Caco-2 (cell line): ENCODE measurements around the gene PCGF3. TPM values are rescaled to one million over a fixed set of nuclear protein-coding genes. Genes with fewer than 3 reads are reported as not detected.

Experiments
- BruUV-seq: library from RNA; stranded (reverse); fragments of 400-500 nt; replicated peaks from 2 replicates; lab custom pipeline; 2021; lab: Mats Ljungman, UMichigan
- CTCF ChIA-PET: fragments of 300-600 bp; sonication (Branson Sonifier 250); formaldehyde crosslinking; loops from one replicate; lab custom pipeline; 2022; ENCODE audit warnings: antibody characterized with exemption; lab: Charles Lee
- POLR2A ChIA-PET: fragments of 300-600 bp; sonication (Branson Sonifier 250); formaldehyde crosslinking; loops from one replicate; lab custom pipeline; 2022; ENCODE audit warnings: antibody characterized with exemption; lab: Charles Lee
- DNase-seq, 2 experiments: peaks; one replicate each; pipeline versions ENCODE4 v3.0.0 to v3.0.0-alpha.2; 2020 to 2022
- H3K27me3 ChIP-seq: replicated peaks from 2 replicates; pipeline ENCODE4 v1.6.0; 2011; ENCODE audit warnings: low read length; ENCODE audit not compliant: control insufficient read depth, insufficient read depth
- H3K36me3 ChIP-seq: 2 replicates; pipeline ENCODE4 v1.5.1; 2011; ENCODE audit warnings: low read length; ENCODE audit not compliant: control insufficient read depth, insufficient read depth
- H3K4me1 ChIP-seq: fragments of 250-450 bp; sonication (Bioruptor Pico); 2 replicates; pipeline ENCODE4 v1.5.1; 2020; ENCODE audit warnings: mild to moderate bottlenecking
- H3K4me3 ChIP-seq: 2 replicates; pipeline ENCODE4 v1.5.1; 2011; ENCODE audit warnings: low read depth, mild to moderate bottlenecking, control low read depth, low read length
- H3K9me3 ChIP-seq: fragments of 250-450 bp; sonication (Bioruptor Pico); 2 replicates; pipeline ENCODE4 v1.5.1; 2020; ENCODE audit warnings: mild to moderate bottlenecking, moderate library complexity
- H3K27ac Mint-ChIP-seq: one replicate; pipeline ENCODE4 v1.8.0; 2022; ENCODE audit warnings: mixed read lengths; ENCODE audit not compliant: unreplicated experiment
- H3K27me3 Mint-ChIP-seq: one replicate; pipeline ENCODE4 v1.8.0; 2022; ENCODE audit warnings: mixed read lengths; ENCODE audit not compliant: insufficient read depth, unreplicated experiment
- H3K36me3 Mint-ChIP-seq: one replicate; pipeline ENCODE4 v1.8.0; 2022; ENCODE audit warnings: mild to moderate bottlenecking, mixed read lengths; ENCODE audit not compliant: insufficient read depth, unreplicated experiment
- H3K4me1 Mint-ChIP-seq: one replicate; pipeline ENCODE4 v1.8.0; 2022; ENCODE audit warnings: low read depth, mixed read lengths; ENCODE audit not compliant: unreplicated experiment
- H3K4me3 Mint-ChIP-seq: one replicate; pipeline ENCODE4 v1.8.0; 2022; ENCODE audit warnings: mild to moderate bottlenecking, moderate library complexity, mixed read lengths; ENCODE audit not compliant: unreplicated experiment
- H3K9me3 Mint-ChIP-seq: one replicate; pipeline ENCODE4 v1.8.0; 2022; ENCODE audit warnings: mixed read lengths; ENCODE audit not compliant: unreplicated experiment
- intact Hi-C: fragments of 100-400 bp; cut with micrococcal nuclease; formaldehyde crosslinking; loops from one replicate; pipeline ENCODE4 v1.10.0; 2022; ENCODE audit not compliant: unreplicated experiment
- total RNA-seq: library from RNA; stranded (reverse); gene quantifications from 2 replicates; pipeline ENCODE4 v1.2.3, GENCODE V29; 2022
- TF ChIP-seq, protein P1 (sequence below), 2 experiments: fragments of 200-600 bp in 1 of 2; IDR thresholded peaks; 1 replicate in 1 of 2; 2 replicates in 1 of 2; pipeline versions ENCODE4 v1.5.1 to v1.8.0; 2011 to 2022; ENCODE audit warnings: antibody characterized with exemption in 1 of 2, control low read depth in 1 of 2, inconsistent platforms in 1 of 2, low read depth in 1 of 2, low read length in 1 of 2, mild to moderate bottlenecking in 1 of 2, moderate library complexity in 1 of 2; ENCODE audit not compliant: insufficient read depth in 1 of 2, severe bottlenecking in 1 of 2, unreplicated experiment in 1 of 2

PCGF3 gene
- total RNA-seq, 1 experiment from 2014 or later = 38.0 TPM

DNA sequence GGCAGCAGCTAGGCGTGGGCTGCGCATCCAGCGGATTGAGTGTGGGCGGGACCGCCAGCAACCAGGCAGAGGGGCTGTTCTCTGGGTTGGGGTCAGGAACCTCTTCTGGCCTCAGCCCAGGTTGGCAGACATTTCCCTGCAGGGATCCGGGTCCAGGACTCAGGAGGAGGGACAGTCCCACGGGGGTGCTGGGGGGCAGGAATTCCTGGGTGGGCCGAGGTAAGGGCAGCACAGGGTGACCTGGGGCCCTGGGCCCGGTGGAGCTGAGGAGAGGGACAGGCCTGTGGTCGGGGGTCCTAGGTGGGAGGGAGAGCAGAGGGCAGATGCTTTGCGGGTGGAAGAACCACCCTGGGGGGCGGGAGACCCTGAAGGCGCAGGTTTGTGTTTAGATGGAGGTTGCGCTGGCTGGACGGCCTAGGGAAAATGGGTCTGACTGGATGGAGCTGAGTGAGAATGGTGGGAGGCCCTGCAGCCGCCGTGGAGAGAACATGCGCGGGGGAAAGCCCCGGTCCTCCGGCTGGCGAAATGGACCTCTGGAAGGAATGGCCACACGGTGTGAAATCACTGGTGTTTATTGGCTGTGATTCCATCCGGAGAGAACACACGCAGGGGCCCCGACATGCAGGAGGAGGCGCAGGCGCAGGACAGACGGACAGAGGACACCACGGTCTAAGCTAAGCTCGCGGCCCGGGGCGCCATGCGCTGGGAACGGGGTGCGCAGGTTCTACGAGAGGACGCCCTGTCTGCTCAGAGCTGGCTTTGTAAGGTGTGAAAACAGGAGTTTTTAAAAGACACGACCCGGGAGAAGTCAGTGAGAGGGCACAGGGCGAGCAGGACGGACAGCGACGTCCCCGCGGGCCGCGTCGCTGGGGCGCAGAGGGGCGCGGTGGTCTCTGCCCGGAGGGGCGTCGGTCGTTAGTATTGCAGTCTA, 79.0 kb downstream of the PCGF3 start:
- Histone ChIP-seq H3K4me3 (no peak overlapping the region), H3K4me1 (peaks cover 11% of the 10 kb centered on the region), H3K27me3 (no peaks in the 10 kb centered on the region), H3K9me3 (no peaks in the 10 kb centered on the region), H3K36me3 (peaks cover under 1% of the 10 kb centered on the region; the same call in 1 of the 2 replicates)
- no peak for DNase-seq
- TF ChIP-seq, protein P1, sequence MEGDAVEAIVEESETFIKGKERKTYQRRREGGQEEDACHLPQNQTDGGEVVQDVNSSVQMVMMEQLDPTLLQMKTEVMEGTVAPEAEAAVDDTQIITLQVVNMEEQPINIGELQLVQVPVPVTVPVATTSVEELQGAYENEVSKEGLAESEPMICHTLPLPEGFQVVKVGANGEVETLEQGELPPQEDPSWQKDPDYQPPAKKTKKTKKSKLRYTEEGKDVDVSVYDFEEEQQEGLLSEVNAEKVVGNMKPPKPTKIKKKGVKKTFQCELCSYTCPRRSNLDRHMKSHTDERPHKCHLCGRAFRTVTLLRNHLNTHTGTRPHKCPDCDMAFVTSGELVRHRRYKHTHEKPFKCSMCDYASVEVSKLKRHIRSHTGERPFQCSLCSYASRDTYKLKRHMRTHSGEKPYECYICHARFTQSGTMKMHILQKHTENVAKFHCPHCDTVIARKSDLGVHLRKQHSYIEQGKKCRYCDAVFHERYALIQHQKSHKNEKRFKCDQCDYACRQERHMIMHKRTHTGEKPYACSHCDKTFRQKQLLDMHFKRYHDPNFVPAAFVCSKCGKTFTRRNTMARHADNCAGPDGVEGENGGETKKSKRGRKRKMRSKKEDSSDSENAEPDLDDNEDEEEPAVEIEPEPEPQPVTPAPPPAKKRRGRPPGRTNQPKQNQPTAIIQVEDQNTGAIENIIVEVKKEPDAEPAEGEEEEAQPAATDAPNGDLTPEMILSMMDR (IDR thresholded peaks at IDR 0.05; ENCODE audit: insufficient read depth in 1 of 2, low read depth in 1 of 2, low read length in 1 of 2, severe bottlenecking in 1 of 2, unreplicated experiment in 1 of 2) = no peak
- BruUV-seq = no TSS peak
- no peaks in the 10 kb centered on the region for H3K9me3 Mint-ChIP-seq
- intact Hi-C loops = no loop called here
- H3K4me1 Mint-ChIP-seq = peaks cover 29% of the 10 kb centered on the region
- CTCF ChIA-PET = no interaction called here
- peak overlapping the region; percentile 90 for H3K4me3 Mint-ChIP-seq
- POLR2A ChIA-PET = interaction anchor here (0.5 kb wide), 1 partner anchor 505 kb away, joined by 5 read pairs; the partner anchor contains the start of gene MAEA
- peaks cover 73% of the 10 kb centered on the region for H3K36me3 Mint-ChIP-seq
- H3K27me3 Mint-ChIP-seq = no peaks in the 10 kb centered on the region
- H3K27ac Mint-ChIP-seq = peak overlapping the region; percentile 75

DNA sequence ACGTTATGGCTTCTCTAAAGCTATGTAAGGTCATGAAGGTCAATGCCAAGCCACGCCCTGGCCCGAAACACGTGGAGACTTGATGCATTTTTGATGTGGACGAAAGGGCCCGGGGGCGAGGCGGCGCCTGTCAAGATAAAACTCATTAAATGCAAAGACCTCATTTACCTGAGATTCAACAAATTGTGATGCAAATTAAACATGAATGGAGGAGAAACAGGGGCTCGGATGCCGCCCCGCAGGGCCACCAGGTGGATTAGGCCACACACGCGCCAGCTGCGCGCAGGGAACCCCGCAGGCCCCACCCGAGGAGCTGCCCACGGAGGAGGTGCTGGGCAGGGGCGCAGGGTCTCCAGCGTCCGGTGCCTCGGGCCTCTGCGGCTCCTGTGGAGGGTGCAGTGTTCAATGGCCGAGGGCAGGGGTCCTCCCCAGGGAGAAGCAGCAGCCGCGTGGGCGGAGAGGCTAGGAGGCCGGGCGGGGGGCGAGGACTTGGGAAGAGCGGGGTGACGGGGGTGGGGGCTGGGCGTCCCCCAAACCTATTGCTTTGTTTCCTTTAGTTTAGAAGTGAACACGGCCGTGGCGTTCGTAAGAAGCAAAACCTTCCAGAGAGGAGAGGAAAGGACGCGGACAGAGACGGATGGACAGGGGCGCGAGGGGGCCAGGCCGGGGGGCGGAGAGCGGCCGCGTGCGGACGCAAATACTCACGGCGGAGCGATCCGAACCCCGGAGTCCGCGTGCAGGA, 79.9 kb downstream of the PCGF3 start:
- Histone ChIP-seq H3K4me3 (no peak overlapping the region), H3K4me1 (peaks cover 6% of the 10 kb centered on the region), H3K27me3 (no peaks in the 10 kb centered on the region), H3K9me3 (no peaks in the 10 kb centered on the region), H3K36me3 (no peaks in the 10 kb centered on the region)
- H3K36me3 Mint-ChIP-seq = peaks cover 70% of the 10 kb centered on the region
- no peak overlapping the region for H3K4me3 Mint-ChIP-seq
- TF ChIP-seq, protein P1 (IDR thresholded peaks at IDR 0.05; ENCODE audit: insufficient read depth in 1 of 2, low read depth in 1 of 2, low read length in 1 of 2, severe bottlenecking in 1 of 2, unreplicated experiment in 1 of 2) = no peak
- BruUV-seq = no TSS peak
- no peaks in the 10 kb centered on the region for H3K27me3 Mint-ChIP-seq
- H3K4me1 Mint-ChIP-seq = peaks cover 30% of the 10 kb centered on the region
- intact Hi-C loops = no loop called here
- POLR2A ChIA-PET = no interaction called here
- H3K27ac Mint-ChIP-seq = peak overlapping the region; percentile 75
- H3K9me3 Mint-ChIP-seq = no peaks in the 10 kb centered on the region
- DNase-seq = no peak
- CTCF ChIA-PET = no interaction called here

DNA sequence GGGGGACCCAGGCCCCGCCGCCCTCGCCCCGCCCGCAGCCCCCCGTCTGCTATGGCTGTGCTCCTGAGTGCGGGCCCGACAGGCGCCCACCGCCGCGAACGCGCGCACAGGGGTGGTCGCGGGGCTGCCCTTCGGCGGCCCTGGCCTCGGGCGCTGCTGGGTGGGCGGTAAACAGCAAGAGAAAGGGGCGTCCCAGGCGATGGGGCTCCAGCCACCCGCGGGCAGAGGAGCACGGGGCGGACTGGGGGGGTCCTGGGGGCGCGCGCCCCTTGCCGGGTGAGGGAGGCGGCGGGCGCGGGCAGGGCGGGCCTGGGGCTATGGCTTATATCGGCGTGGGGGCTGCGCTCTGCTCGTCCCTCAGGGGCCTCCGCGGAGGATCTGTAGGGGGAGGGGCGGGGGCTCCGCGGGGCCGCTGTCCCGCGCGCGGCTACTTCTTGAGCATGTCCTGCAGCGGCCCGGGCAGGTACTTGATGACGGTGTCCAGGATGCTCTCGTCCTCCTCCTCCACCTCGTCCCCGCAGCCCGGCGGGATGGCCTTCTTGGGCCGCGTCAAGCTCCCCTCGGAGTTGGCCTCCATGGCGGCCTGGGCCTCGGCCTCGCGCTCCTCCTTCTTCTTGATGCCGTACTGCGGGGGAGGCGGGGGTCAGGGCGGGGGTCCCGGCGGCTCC, 80.6 kb downstream of the PCGF3 start:
- H3K4me1 ChIP-seq = peaks cover 6% of the 10 kb centered on the region
- Mint-ChIP-seq H3K4me1 (peaks cover 36% of the 10 kb centered on the region), H3K4me3 (no peak overlapping the region), H3K27ac (no peak overlapping the region), H3K36me3 (peaks cover 68% of the 10 kb centered on the region), H3K27me3 (no peaks in the 10 kb centered on the region), H3K9me3 (no peaks in the 10 kb centered on the region)
- POLR2A ChIA-PET = no interaction called here
- BruUV-seq = no TSS peak
- H3K36me3 ChIP-seq = no peaks in the 10 kb centered on the region
- H3K9me3 ChIP-seq = no peaks in the 10 kb centered on the region
- H3K27me3 ChIP-seq = no peaks in the 10 kb centered on the region
- no peak overlapping the region for H3K4me3 ChIP-seq
- CTCF ChIA-PET = no interaction called here
- TF ChIP-seq, protein P1 (IDR thresholded peaks at IDR 0.05; ENCODE audit: insufficient read depth in 1 of 2, low read depth in 1 of 2, low read length in 1 of 2, severe bottlenecking in 1 of 2, unreplicated experiment in 1 of 2) = no peak
- DNase-seq = no peak
- intact Hi-C loops = no loop called here
